Activated CD4-positive, alpha-beta memory T cell treated with anti-CD3 and anti-CD28 coated beads, Interleukin-2, amount 10 ng/mL, durations not matched to agents 7 days and 5 days (primary cell): ENCODE measurements around the gene OR5H15. TPM values are rescaled to one million over a fixed set of nuclear protein-coding genes. Genes with fewer than 3 reads are reported as not detected.
"Not testable (repeated sequence)": the region's sequence is repeated elsewhere in the genome, so short reads cannot be mapped to it uniquely, and the experiment has no call there.

ENCODE experiments used
- CTCF ChIA-PET: fragments of 350-600 bp; sonication (Branson Sonifier 250); formaldehyde crosslinking; loops from one replicate; lab custom pipeline; 2021; ENCODE audit warnings: antibody characterized with exemption, inconsistent platforms; lab: Charles Lee
- POLR2A ChIA-PET: fragments of 350-600 bp; sonication (Branson Sonifier 250); formaldehyde crosslinking; loops from one replicate; lab custom pipeline; 2021; ENCODE audit warnings: antibody characterized with exemption; lab: Charles Lee
- DNase-seq: peaks from one replicate; pipeline ENCODE4 v3.0.0-alpha.2; 2020
- H3K27ac Mint-ChIP-seq: one replicate; pipeline ENCODE4 v1.8.0; 2021; ENCODE audit warnings: mild to moderate bottlenecking, mixed read lengths
- H3K27me3 Mint-ChIP-seq: one replicate; pipeline ENCODE4 v1.8.0; 2021; ENCODE audit warnings: mixed read lengths
- H3K36me3 Mint-ChIP-seq: one replicate; pipeline ENCODE4 v1.8.0; 2021; ENCODE audit warnings: low read depth, mixed read lengths
- H3K4me1 Mint-ChIP-seq: one replicate; pipeline ENCODE4 v1.8.0; 2021; ENCODE audit warnings: mixed read lengths
- H3K4me3 Mint-ChIP-seq: one replicate; pipeline ENCODE4 v1.8.0; 2021; ENCODE audit warnings: mild to moderate bottlenecking, mixed read lengths
- H3K9me3 Mint-ChIP-seq: one replicate; pipeline ENCODE4 v1.8.0; 2021; ENCODE audit warnings: mixed read lengths
- total RNA-seq, 2 experiments: library from RNA; stranded (reverse); gene quantifications; one replicate each; pipeline ENCODE4 v1.2.3, GENCODE V29; 2021

OR5H15 gene
- not detected for total RNA-seq

DNA sequence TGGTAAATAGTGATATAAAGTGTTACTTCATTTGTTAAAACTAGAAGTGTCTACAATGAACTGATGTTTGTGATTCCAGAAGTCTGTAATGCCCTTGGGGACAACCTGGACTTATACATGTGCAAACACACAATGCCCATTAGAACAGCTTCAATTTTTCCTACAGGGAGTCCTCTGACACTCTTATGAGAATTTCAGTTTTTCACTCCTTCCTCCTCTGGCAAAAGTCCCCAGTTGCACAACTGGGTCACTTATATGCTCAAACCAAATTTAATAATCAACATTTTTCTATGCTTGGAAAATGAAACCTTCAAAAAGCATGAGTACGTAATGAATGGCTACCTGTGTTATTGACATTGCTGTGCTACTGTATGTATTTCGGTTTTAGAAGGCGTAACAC lies at the start of gene OR5H15:
OR5H15 (plus strand) TSS at position 301 of the 400 bp plus-strand sequence. CDS start 2,004 bp downstream, outside the sequence.
- H3K4me3 Mint-ChIP-seq: no peak within 1 kb of the TSS
- peaks cover 15% of the 10 kb centered on the region for H3K27me3 Mint-ChIP-seq
- H3K9me3 Mint-ChIP-seq: no peaks in the 10 kb centered on the region
- ChIA-PET CTCF (no interaction called here), POLR2A (no interaction called here)
- no peak within 1 kb of the TSS for H3K27ac Mint-ChIP-seq
- no peaks in the 10 kb centered on the region for H3K36me3 Mint-ChIP-seq
- no peak for DNase-seq
- H3K4me1 Mint-ChIP-seq: no peaks in the 10 kb centered on the region

GRCh38 chr3:98130421-98130820 lies 36.1 kb upstream of the OR5H15 start, which contains the start of gene OR5H1:
Gene OR5H1 (plus strand): TSS chr3:98130721. CDS start chr3:98132698, 1,977 bp downstream.
- Mint-ChIP-seq H3K4me3 (no peak within 1 kb of the TSS), H3K4me1 (no peaks in the 10 kb centered on the region), H3K9me3 (no peaks in the 10 kb centered on the region), H3K27me3 (no peaks in the 10 kb centered on the region), H3K36me3 (no peaks in the 10 kb centered on the region), H3K27ac (no peak within 1 kb of the TSS)
- no peak for DNase-seq
- ChIA-PET CTCF (no interaction called here), POLR2A (no interaction called here)

- Mint-ChIP-seq H3K9me3 (no peaks in the 10 kb centered on the region), H3K27ac (no peak overlapping the region), H3K4me3 (no peak overlapping the region), H3K27me3 (peaks cover 8% of the 10 kb centered on the region), H3K4me1 (no peaks in the 10 kb centered on the region), H3K36me3 (no peaks in the 10 kb centered on the region)
- CTCF ChIA-PET: no interaction called here
- no peak for DNase-seq
- POLR2A ChIA-PET: no interaction called here
These were observed 29.9 kb upstream of the OR5H15 start for GRCh38 chr3:98136631-98137030.

- peaks cover 14% of the 10 kb centered on the region for H3K27me3 Mint-ChIP-seq
- H3K27ac Mint-ChIP-seq, POLR2A ChIA-PET, H3K36me3 Mint-ChIP-seq, H3K9me3 Mint-ChIP-seq, H3K4me1 Mint-ChIP-seq, CTCF ChIA-PET, DNase-seq, H3K4me3 Mint-ChIP-seq: not testable (repeated sequence)
These were observed 28.5 kb upstream of the OR5H15 start for GRCh38 chr3:98137826-98138557.

GRCh38 chr3:98140531-98140930 lies 26.0 kb upstream of the OR5H15 start:
- DNase-seq: no peak
- Mint-ChIP-seq H3K9me3 (no peaks in the 10 kb centered on the region), H3K4me1 (no peaks in the 10 kb centered on the region), H3K36me3 (no peaks in the 10 kb centered on the region), H3K27me3 (peaks cover 19% of the 10 kb centered on the region), H3K27ac (no peak overlapping the region), H3K4me3 (no peak overlapping the region)
- POLR2A ChIA-PET: no interaction called here
- CTCF ChIA-PET: interaction anchor here (0.7 kb wide), 1 partner anchor 383 kb away, joined by 5 read pairs; no protein-coding TSS in a partner anchor

DNA sequence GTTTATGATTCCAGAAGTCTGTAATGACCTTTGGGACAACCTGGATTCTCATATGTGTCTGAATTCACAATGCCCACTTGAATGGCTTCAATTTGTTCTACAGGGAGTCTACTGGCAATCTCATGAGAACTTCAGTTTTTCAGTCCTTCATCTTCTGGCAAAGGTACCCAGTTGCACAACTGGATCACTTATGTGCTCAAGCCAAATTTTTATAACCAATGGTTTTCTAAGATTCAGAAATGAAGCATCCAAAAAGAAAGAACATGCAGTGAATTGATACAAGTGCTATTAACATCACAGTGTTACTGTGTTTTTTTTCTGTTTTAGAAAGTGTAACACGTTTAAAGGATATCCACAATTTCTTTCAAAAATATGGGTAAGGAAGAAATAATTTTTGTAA lies 19.3 kb upstream of the OR5H15 start, which contains the start of gene OR5H14:
OR5H14 (plus strand) TSS at position 301 of the 400 bp plus-strand sequence. CDS start 1,907 bp downstream, outside the sequence.
- Mint-ChIP-seq H3K4me1 (no peaks in the 10 kb centered on the region), H3K27ac (no peak within 1 kb of the TSS), H3K27me3 (peaks cover 16% of the 10 kb centered on the region), H3K36me3 (no peaks in the 10 kb centered on the region), H3K9me3 (no peaks in the 10 kb centered on the region), H3K4me3 (no peak within 1 kb of the TSS)
- CTCF ChIA-PET: no interaction called here
- no peak for DNase-seq
- POLR2A ChIA-PET: no interaction called here

- Mint-ChIP-seq H3K27ac (no peak overlapping the region), H3K36me3 (no peaks in the 10 kb centered on the region), H3K4me3 (no peak overlapping the region), H3K4me1 (no peaks in the 10 kb centered on the region), H3K27me3 (peaks cover 7% of the 10 kb centered on the region), H3K9me3 (no peaks in the 10 kb centered on the region)
- no peak for DNase-seq
- POLR2A ChIA-PET: no interaction called here
- CTCF ChIA-PET: no interaction called here
These were observed 17.7 kb upstream of the OR5H15 start for GRCh38 chr3:98148751-98149150.

- H3K4me3 Mint-ChIP-seq, H3K4me1 Mint-ChIP-seq, CTCF ChIA-PET, DNase-seq, H3K36me3 Mint-ChIP-seq, H3K9me3 Mint-ChIP-seq, POLR2A ChIA-PET, H3K27ac Mint-ChIP-seq, H3K27me3 Mint-ChIP-seq: not testable (repeated sequence)
These were observed 17.0 kb upstream of the OR5H15 start for GRCh38 chr3:98149456-98149855.

- ChIA-PET CTCF (no interaction called here), POLR2A (no interaction called here)
- Mint-ChIP-seq H3K9me3 (no peaks in the 10 kb centered on the region), H3K36me3 (no peaks in the 10 kb centered on the region), H3K27me3 (peaks cover 7% of the 10 kb centered on the region), H3K4me1 (no peaks in the 10 kb centered on the region), H3K4me3 (no peak overlapping the region), H3K27ac (no peak overlapping the region)
- DNase-seq: no peak
These were observed 15.3 kb upstream of the OR5H15 start for GRCh38 chr3:98151241-98151640.

GRCh38 chr3:98171071-98171470 lies 4.6 kb downstream of the OR5H15 start:
- peaks cover 3% of the 10 kb centered on the region for H3K9me3 Mint-ChIP-seq
- no peak overlapping the region for H3K4me3 Mint-ChIP-seq
- peaks cover 4% of the 10 kb centered on the region for H3K36me3 Mint-ChIP-seq
- ChIA-PET CTCF (no interaction called here), POLR2A (no interaction called here)
- peaks cover 13% of the 10 kb centered on the region for H3K27me3 Mint-ChIP-seq
- no peak overlapping the region for H3K27ac Mint-ChIP-seq
- H3K4me1 Mint-ChIP-seq: peaks cover 6% of the 10 kb centered on the region
- DNase-seq: no peak

DNA sequence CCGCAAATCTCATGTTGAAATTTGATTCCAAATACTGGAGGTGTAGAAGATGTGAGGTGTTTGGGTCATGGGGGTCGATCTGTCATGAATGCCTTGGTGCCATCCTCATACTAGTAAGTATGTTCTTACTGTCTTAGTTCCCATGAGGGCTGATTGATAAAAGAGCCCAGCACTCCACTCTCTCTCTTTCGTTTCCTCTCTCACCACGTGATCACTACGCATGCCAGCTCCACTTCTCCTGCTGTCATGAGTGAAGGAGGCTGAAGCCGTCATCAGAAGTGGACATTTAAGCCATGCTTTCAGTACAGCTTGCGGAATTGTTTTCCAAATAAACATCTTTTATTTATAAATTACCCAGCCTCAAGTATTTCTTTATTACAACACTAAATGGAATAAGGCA lies 6.1 kb downstream of the OR5H15 start:
- H3K27me3 Mint-ChIP-seq: peaks cover 14% of the 10 kb centered on the region
- H3K36me3 Mint-ChIP-seq: peaks cover 4% of the 10 kb centered on the region
- H3K9me3 Mint-ChIP-seq: peaks cover 8% of the 10 kb centered on the region
- DNase-seq: no peak
- H3K4me1 Mint-ChIP-seq: peaks cover 6% of the 10 kb centered on the region
- CTCF ChIA-PET: interaction anchor here (1.0 kb wide), 1 partner anchor 644 kb away, joined by 4 read pairs; no protein-coding TSS in a partner anchor
- POLR2A ChIA-PET: no interaction called here
- H3K27ac Mint-ChIP-seq: no peak overlapping the region
- no peak overlapping the region for H3K4me3 Mint-ChIP-seq

- no peak overlapping the region for H3K4me3 Mint-ChIP-seq
- H3K27me3 Mint-ChIP-seq: peaks cover 10% of the 10 kb centered on the region
- no peaks in the 10 kb centered on the region for H3K4me1 Mint-ChIP-seq
- POLR2A ChIA-PET: no interaction called here
- H3K36me3 Mint-ChIP-seq: no peaks in the 10 kb centered on the region
- peaks cover 5% of the 10 kb centered on the region for H3K9me3 Mint-ChIP-seq
- CTCF ChIA-PET: no interaction called here
- H3K27ac Mint-ChIP-seq: no peak overlapping the region
- DNase-seq: no peak
These were observed 13.9 kb downstream of the OR5H15 start for GRCh38 chr3:98180319-98180890.

DNA sequence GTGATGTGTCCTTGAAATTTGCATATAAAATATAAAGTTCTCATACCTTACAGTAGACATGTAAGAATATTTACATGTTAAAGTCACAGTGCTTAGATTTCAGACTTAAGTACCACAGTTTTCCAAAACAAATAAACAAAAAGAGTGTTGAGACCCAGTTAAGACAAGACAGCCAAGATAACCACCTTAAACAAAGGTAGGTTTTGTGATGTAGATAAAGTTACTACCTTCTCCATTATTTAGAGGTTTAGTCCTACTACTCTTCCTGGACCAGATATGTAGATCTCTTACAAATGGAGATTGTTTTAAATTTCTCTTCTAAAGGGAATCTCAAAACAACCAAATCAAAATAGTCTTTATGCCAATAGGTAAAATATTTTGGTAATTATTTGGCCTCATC lies 15.7 kb downstream of the OR5H15 start:
- no peak overlapping the region for H3K27ac Mint-ChIP-seq
- DNase-seq: no peak
- no peaks in the 10 kb centered on the region for H3K36me3 Mint-ChIP-seq
- peaks cover 6% of the 10 kb centered on the region for H3K27me3 Mint-ChIP-seq
- no peak overlapping the region for H3K4me3 Mint-ChIP-seq
- ChIA-PET CTCF (no interaction called here), POLR2A (no interaction called here)
- H3K4me1 Mint-ChIP-seq: peaks cover 3% of the 10 kb centered on the region
- H3K9me3 Mint-ChIP-seq: no peaks in the 10 kb centered on the region
